Hair follicular keratinocyte (primary cell): ENCODE results near the gene SMCP. TPM values are rescaled to one million over a fixed set of nuclear protein-coding genes. Genes with fewer than 3 reads are reported as not detected.

Experiments used
- total RNA-seq: library from RNA; depleted of rRNA; stranded (reverse); fragments of >200 nt; gene quantifications from 2 replicates; pipeline ENCODE4 v1.2.3, GENCODE V29; 2015

SMCP gene, protein sequence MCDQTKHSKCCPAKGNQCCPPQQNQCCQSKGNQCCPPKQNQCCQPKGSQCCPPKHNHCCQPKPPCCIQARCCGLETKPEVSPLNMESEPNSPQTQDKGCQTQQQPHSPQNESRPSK
- total RNA-seq: not detected in 2 replicates

DNA sequence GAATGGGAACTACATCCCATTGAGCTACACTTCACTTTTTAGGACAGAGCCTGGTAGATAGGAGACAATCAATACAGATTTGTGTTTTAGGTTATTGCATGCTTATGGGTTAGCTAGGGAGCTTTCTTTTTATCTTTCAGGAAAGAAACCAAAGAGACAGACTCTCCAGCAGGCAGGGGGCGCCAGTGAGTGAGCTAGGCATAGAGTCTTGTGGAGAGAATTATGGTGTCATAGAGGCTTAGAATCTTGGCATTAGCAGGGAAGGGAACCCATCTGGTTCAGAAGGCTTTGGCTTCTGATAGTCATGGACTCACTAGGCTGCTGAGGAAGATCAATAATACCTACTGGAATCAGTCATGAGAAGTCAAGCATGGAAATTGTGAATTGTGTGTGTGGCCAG, at the start of gene SMCP:
SMCP (plus strand) TSS at position 281 of the 400 bp plus-strand sequence. CDS start 6,101 bp downstream, outside the sequence.

DNA sequence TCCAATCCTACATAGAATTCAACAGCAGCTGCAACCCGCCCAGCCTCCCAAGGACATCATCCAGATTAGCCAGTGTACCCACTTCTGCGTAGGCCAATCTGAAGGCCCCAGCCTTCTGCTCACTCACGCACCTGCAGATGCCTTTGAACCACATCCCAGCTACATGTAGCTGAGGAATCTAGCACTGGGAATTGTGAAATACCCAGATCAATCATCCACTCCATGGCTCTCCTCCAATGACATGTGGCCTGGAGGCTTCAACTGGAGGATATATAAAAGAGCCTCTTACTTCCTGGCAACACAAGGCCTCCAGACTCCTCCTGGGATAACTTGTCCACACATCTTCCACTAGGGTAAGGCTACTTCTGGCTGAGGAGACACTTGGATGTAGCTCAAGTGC, 35.6 kb upstream of the SMCP start, which contains the start of gene LCE6A:
LCE6A (plus strand) TSS at position 301 of the 400 bp plus-strand sequence. CDS start 665 bp downstream, outside the sequence.

DNA sequence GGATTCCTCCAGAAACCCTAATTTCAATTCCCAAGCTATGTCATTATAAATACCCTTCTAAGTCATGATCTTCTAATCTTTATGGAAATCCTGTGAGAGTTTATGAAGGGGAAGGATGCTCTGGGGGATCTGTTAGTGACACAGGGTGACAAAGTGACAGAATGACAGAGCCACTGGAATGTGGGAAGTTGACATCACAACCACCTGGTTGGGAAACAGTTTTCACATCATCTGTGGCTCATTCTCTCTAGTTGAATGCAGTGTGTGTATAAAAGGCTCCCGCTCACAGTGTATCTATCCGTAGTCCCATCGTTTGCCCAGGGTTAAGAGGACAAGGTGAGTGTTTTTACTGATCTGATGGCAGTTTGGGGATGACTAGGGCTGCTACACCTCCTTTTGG, 18.4 kb upstream of the SMCP start, which contains the start of gene LCE7A:
LCE7A (plus strand) TSS at position 301 of the 400 bp plus-strand sequence. CDS start 702 bp downstream, outside the sequence.

DNA sequence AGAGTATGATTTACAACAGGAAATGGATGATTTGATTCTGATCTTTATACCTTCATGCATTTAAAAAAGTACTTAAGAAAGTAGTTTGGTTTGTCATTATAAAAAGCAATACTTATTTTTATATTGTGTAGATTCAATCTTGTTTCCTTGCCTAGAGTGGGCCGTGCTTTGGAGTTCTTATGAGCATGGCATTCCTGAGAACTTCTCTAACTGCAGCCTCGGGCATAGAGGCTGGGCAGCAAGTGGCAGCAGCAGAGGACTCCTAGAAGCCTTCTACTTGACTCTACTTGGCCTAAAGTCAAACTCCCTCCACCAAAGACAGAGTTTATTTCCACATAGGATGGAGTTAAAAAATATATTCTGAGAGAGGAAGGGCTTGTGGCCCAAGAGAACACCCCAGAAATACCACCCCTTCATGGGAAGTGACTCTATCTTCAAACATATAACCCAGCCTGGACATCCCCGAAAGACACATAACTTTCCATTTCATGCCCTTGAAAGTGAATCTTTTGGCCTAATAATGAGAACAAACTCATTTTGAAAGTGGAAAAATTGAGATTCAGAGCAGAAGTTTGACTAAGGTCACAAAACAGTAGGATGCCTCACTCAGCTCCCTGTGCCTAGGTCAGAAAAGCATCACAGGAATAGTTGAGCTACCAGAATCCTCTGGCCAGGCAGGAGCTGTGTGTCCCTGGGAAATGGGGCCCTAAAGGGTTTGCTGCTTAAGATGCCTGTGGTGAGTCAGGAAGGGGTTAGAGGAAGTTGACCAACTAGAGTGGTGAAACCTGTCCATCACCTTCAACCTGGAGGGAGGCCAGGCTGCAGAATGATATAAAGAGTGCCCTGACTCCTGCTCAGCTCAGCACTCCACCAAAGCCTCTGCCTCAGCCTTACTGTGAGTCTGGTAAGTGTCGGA, 29.8 kb downstream of the SMCP start, which contains the start of gene IVL:
IVL (plus strand) TSS at position 861 of the 916 bp plus-strand sequence. CDS start 1,252 bp downstream, outside the sequence.

Other genes with a start within 250 kb of the SMCP start
- not detected in 2 replicates for gene LCE2D, start 214.9 kb upstream of the SMCP start, total RNA-seq
- not detected in 2 replicates for gene LCE2C, start 203.0 kb upstream of the SMCP start, total RNA-seq
- gene LCE2B, start 192.2 kb upstream of the SMCP start, total RNA-seq: not detected in 2 replicates
- gene LCE2A, start 180.0 kb upstream of the SMCP start, total RNA-seq: not detected in 2 replicates
- not detected in 2 replicates for gene LCE4A, start 170.2 kb upstream of the SMCP start, total RNA-seq
- gene KPRP, start 120.3 kb upstream of the SMCP start, total RNA-seq: 0.04 TPM in 1 of 2 replicates, not detected in the other
- not detected in 2 replicates for gene LCE1F, start 103.2 kb upstream of the SMCP start, total RNA-seq
- 0.91 TPM in 1 of 2 replicates, not detected in the other for gene LCE1E, start 92.1 kb upstream of the SMCP start, total RNA-seq
- not detected in 2 replicates for gene LCE1D, start 81.6 kb upstream of the SMCP start, total RNA-seq
- gene LCE1C, start 71.7 kb upstream of the SMCP start, total RNA-seq: 1.1 and 9.9 TPM in 2 replicates
- gene LCE1B, start 66.4 kb upstream of the SMCP start, total RNA-seq: 0.11 TPM in 1 of 2 replicates, not detected in the other
- 2.9 TPM in 1 of 2 replicates, not detected in the other for gene LCE1A, start 50.8 kb upstream of the SMCP start, total RNA-seq
- not detected in 2 replicates for gene LCE6A, start 35.5 kb upstream of the SMCP start, total RNA-seq
- not detected in 2 replicates for gene LCE7A, start 18.3 kb upstream of the SMCP start, total RNA-seq
- 5.2 and 10.2 TPM in 2 replicates for gene IVL, start 30.2 kb downstream of the SMCP start, total RNA-seq
- gene SPRR5, start 68.9 kb downstream of the SMCP start, total RNA-seq: 0.31 TPM in 1 of 2 replicates, not detected in the other
- gene SPRR4, start 92.3 kb downstream of the SMCP start, total RNA-seq: not detected in 2 replicates
- not detected in 2 replicates for gene SPRR1A, start 105.8 kb downstream of the SMCP start, total RNA-seq
- 0.61 and 0.70 TPM in 2 replicates for gene SPRR3, start 123.4 kb downstream of the SMCP start, total RNA-seq
- gene SPRR1B, start 152.9 kb downstream of the SMCP start, total RNA-seq: 31.1 and 43.3 TPM in 2 replicates
- 1.1 and 1.2 TPM in 2 replicates for gene SPRR2D, start 162.8 kb downstream of the SMCP start, total RNA-seq
- 0.39 and 0.87 TPM in 2 replicates for gene SPRR2A, start 179.2 kb downstream of the SMCP start, total RNA-seq
- not detected in 2 replicates for gene SPRR2B, start 193.3 kb downstream of the SMCP start, total RNA-seq
- 1.1 TPM in 1 of 2 replicates, not detected in the other for gene SPRR2E, start 216.2 kb downstream of the SMCP start, total RNA-seq
- not detected in 2 replicates for gene SPRR2F, start 235.2 kb downstream of the SMCP start, total RNA-seq